Peyer's patch (tissue), 4 donors: ENCODE measurements around the gene AVPI1. TPM values are rescaled to one million over a fixed set of nuclear protein-coding genes. Genes with fewer than 3 reads are reported as not detected.
A peak's percentile ranks its signal among the peaks of the same experiment; 100 is the strongest.

Experiments
- DNase-seq, 3 donors: peaks; one replicate each; pipeline ENCODE4 v3.0.0-alpha.2; 2017 to 2019
- H3K27ac ChIP-seq, 4 donors: fragments of 200-600 bp; sonication (generic); one replicate each; pipeline ENCODE4 v1.5.1; 2016 to 2019
- H3K27me3 ChIP-seq, 2 donors: fragments of 200-600 bp; sonication (generic); one replicate each; pipeline ENCODE4 v1.5.1; 2019
- H3K36me3 ChIP-seq, 3 donors: fragments of 200-600 bp; sonication (generic); one replicate each; pipeline ENCODE4 v1.5.1; 2016 to 2019
- H3K4me1 ChIP-seq, 4 donors: fragments of 200-600 bp; sonication (generic); one replicate each; pipeline ENCODE4 v1.5.1; 2016 to 2019
- H3K4me3 ChIP-seq, 4 donors: fragments of 200-600 bp; sonication (generic); 1 replicate in 3 of 4; 2 replicates in 1 of 4; pipeline ENCODE4 v1.5.1; 2016 to 2019; ENCODE audit warnings: mild to moderate bottlenecking in 1 of 4
- H3K9me3 ChIP-seq, 4 donors: fragments of 200-600 bp; sonication (generic); one replicate each; pipeline ENCODE4 v1.5.1; 2016 to 2019; ENCODE audit warnings: mild to moderate bottlenecking in 1 of 4
- POLR2A ChIP-seq, 2 donors: fragments of 450-650 bp; IDR thresholded peaks; one replicate each; pipeline ENCODE4 v1.5.1; 2017; ENCODE audit warnings: antibody characterized with exemption in 2 of 2, mild to moderate bottlenecking in 2 of 2, moderate library complexity in 2 of 2
- total RNA-seq, 4 donors: library from RNA; depleted of rRNA; stranded (reverse); fragments of >200 nt; gene quantifications; one replicate each; pipeline ENCODE4 v1.1.0, GENCODE V29; 2016
- TF ChIP-seq, protein P1 (sequence below), 6 experiments: fragments of 450-650 bp in 4 of 6; fragments of 200-600 bp in 2 of 6; sonication (generic) in 1 of 6; IDR thresholded peaks; one replicate each; pipeline ENCODE4 v1.5.1; 2017 to 2019; ENCODE audit warnings: antibody characterized with exemption in 6 of 6, mild to moderate bottlenecking in 3 of 6, moderate library complexity in 1 of 6

The AVPI1 gene
- total RNA-seq, 4 donors from 2014 or later, result 15.7 to 66.5 (median 47.4) TPM

DNA sequence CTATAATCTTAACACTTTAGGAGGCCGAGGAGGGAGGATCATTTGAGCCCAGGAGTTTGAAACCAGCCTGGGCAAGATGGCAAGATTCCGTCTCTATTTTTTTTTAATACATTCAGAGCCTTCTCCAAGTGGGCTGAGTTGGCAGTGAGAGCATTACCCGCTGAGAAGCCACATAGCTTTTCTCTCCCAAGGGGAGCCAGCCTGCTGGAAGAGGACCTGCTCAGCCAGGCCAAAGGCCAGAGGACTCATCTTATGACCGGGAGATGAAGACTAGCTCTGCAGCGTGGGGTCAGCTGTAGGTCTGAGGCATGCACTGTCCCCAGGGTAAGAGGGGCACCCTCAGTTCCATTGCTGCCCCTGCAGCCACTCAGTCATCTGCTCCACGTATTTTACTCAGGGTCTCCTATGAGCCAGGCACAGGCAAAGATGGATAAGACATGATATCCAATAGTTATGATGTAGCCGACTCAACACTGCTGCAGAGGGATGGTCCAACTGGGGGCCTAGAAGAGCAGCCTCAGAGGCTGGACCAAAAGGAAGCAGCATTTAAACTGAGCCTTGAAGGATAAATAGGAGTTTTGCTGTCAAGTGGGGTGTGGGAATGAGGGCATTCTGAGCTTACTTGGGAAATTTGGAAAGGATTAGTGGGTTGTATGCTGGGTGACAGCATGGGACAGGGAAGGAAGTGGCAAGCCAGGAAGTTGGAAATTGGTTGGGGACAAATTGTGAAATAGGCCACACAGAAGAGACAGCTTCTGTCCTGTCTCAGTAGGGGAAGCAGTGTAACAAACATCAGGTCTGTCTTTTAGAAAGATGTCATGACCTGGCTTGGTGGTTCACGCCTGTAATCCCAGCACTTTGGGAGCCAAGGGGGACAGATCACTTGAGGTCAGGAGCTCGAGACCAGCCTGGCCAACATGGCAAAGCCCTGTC, 24.9 kb upstream of the AVPI1 start:
- Histone ChIP-seq H3K36me3 (no peaks in the 10 kb centered on the region), H3K9me3 (no peaks in the 10 kb centered on the region), H3K27ac (peak overlapping the region in 2 of 4 donors; percentile 10 to 84), H3K4me1 (peaks cover 0 to 15% (median 7%) of the 10 kb centered on the region in 4 donors), H3K4me3 (no peak overlapping the region), H3K27me3 (no peaks in the 10 kb centered on the region)
- DNase-seq, result no peak
- TF ChIP-seq, protein P1, sequence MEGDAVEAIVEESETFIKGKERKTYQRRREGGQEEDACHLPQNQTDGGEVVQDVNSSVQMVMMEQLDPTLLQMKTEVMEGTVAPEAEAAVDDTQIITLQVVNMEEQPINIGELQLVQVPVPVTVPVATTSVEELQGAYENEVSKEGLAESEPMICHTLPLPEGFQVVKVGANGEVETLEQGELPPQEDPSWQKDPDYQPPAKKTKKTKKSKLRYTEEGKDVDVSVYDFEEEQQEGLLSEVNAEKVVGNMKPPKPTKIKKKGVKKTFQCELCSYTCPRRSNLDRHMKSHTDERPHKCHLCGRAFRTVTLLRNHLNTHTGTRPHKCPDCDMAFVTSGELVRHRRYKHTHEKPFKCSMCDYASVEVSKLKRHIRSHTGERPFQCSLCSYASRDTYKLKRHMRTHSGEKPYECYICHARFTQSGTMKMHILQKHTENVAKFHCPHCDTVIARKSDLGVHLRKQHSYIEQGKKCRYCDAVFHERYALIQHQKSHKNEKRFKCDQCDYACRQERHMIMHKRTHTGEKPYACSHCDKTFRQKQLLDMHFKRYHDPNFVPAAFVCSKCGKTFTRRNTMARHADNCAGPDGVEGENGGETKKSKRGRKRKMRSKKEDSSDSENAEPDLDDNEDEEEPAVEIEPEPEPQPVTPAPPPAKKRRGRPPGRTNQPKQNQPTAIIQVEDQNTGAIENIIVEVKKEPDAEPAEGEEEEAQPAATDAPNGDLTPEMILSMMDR (IDR thresholded peaks at IDR 0.05), result no peak
- TF ChIP-seq POLR2A (IDR thresholded peaks at IDR 0.05), result no peak

DNA sequence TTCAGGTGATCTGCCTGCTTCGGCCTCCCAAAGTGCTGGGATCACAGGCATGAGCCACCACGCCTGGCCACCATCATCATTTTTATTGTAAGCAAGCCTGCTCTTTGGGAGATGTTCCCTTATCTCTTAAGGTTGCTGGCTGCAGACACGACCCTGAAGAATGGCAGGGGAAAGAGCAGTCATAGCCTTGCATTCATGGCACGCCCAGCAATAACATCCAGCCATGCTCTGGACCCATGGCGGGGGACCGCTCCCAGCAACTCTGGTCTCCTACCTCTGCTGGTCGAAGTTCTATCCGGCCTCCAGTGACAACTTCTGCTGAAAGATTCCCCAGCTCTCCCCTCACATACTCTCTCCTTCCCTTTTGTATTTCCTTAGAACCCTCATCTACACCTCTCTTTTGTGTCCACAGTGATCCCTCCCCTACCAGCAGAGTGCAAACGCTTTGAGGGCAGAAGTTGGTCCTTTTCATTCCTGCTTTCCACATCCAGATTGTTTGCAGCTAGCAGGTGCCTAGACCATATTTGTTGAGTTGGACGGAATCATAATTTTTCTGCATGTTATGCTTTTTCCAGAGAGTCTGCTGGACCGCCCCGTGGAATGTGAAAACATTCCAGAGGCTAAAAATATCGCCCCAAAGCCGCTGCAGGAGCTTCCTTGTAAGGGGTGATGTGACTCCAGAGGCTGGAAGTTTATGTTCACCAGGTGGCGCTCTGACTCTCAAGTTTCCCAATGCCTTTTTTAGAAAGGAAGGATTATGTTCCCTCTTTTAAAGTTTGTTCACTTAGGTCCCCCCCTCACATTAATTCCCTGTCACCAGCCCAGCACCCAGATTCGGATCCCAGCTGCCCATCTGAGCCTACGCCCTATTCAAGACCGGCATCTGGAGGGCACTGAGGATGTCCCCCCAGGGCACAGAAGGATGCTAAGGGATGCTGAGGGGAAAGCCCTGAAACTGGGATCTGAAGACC, 22.2 kb upstream of the AVPI1 start:
- DNase-seq, result peak; percentile 40 to 88 (median 65)
- H3K9me3 ChIP-seq, result no peaks in the 10 kb centered on the region
- no peaks in the 10 kb centered on the region for H3K36me3 ChIP-seq
- H3K27ac ChIP-seq, result peak overlapping the region in 2 of 4 donors; percentile 26 to 33
- H3K27me3 ChIP-seq, result no peaks in the 10 kb centered on the region
- no peak overlapping the region for H3K4me3 ChIP-seq
- H3K4me1 ChIP-seq, result peaks cover 0 to 14% (median 6%) of the 10 kb centered on the region in 4 donors
- TF ChIP-seq POLR2A (IDR thresholded peaks at IDR 0.05), result no peak
- TF ChIP-seq, protein P1 (IDR thresholded peaks at IDR 0.05), result peak in 5 of 6 experiments; percentile 24 to 72 (median 65)

DNA sequence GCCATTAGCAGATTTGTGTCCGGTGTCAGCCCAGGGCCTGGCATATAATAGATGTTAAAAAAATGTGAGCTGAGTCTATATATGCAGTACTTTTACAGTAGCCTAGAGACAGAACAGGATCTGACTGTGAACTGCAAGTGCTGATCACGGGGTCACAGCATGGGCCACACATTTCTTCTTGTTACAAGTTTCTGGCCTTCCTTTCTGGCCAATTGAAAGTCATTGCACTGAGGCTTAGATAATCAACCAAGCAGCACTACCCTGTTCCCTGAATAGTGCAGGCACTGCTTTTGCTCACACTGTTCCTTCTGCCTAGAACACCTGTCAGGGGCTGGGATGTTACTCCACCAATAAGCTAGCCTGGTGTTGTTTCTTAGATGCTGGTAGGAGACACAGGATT, 21.1 kb upstream of the AVPI1 start:
- H3K9me3 ChIP-seq, result no peaks in the 10 kb centered on the region
- no peaks in the 10 kb centered on the region for H3K36me3 ChIP-seq
- no peak overlapping the region for H3K4me3 ChIP-seq
- no peak for TF ChIP-seq POLR2A (IDR thresholded peaks at IDR 0.05)
- TF ChIP-seq, protein P1 (IDR thresholded peaks at IDR 0.05), result no peak
- no peak overlapping the region for H3K27ac ChIP-seq
- peaks cover 0 to 11% (median 2%) of the 10 kb centered on the region in 4 donors for H3K4me1 ChIP-seq
- H3K27me3 ChIP-seq, result no peaks in the 10 kb centered on the region
- DNase-seq, result no peak

DNA sequence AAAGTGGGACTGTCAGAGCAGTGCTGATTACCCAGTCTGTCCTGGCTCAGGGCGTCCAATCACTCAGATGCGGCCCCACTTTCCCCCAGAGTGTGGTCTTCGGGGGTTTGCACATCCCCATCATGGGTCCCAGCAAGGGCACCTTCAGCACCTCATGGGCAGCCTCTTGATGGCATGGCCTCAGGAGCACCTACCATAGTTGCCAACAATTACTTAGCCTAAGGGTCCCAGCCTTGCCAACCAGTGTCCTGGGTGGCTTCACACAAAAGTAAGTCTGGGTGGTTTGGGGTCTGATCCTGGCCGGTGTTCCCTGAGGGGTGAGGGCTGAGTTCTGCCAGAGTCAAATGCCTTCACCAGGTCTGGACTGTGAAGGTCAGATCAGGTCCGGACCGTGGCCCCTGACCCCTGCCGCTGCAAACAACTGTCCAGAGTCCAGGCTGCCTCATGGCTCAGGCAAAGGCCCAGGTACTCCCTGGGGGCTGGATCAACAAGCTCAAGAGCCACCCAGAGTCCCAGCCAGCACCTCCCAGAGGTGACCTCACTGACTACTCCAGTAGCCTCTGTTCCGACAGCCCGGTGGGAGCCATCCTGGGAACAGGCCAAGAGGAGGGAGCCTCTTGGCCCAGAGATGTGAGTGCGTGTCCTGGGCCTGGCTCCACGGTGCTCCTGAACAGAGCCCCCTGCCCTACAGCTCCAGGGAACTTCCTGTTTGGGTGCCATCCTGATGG, 20.3 kb upstream of the AVPI1 start:
- DNase-seq, result peak in 2 of 3 donors; percentile 30 to 60
- H3K27me3 ChIP-seq, result no peaks in the 10 kb centered on the region
- no peak overlapping the region for H3K27ac ChIP-seq
- H3K36me3 ChIP-seq, result no peaks in the 10 kb centered on the region
- no peak overlapping the region for H3K4me3 ChIP-seq
- H3K9me3 ChIP-seq, result no peaks in the 10 kb centered on the region
- TF ChIP-seq, protein P1 (IDR thresholded peaks at IDR 0.05), result no peak
- TF ChIP-seq POLR2A (IDR thresholded peaks at IDR 0.05), result no peak
- H3K4me1 ChIP-seq, result peaks cover 0 to 6% (median 0%) of the 10 kb centered on the region in 4 donors
